Hepatocyte (in vitro differentiated cells): ENCODE results near the gene ATP6V1B1. TPM values are rescaled to one million over a fixed set of nuclear protein-coding genes. Genes with fewer than 3 reads are reported as not detected.

Source experiments
- DNase-seq: peaks from one replicate; pipeline ENCODE4 v3.0.0-alpha.2; 2016; ENCODE audit warnings: low spot score
- H2AFZ ChIP-seq: fragments of 200-600 bp; sonication (generic); 2 replicates; pipeline ENCODE4 v1.6.0; 2016; ENCODE audit warnings: antibody characterized with exemption, mild to moderate bottlenecking
- H3K27ac ChIP-seq: fragments of 200-600 bp; sonication (generic); 2 replicates; pipeline ENCODE4 v1.5.1; 2016; ENCODE audit warnings: mild to moderate bottlenecking
- H3K27me3 ChIP-seq: fragments of 200-600 bp; sonication (generic); 2 replicates; pipeline ENCODE4 v1.6.1; 2016
- H3K36me3 ChIP-seq: fragments of 200-600 bp; sonication (generic); replicated peaks from 2 replicates; pipeline ENCODE4 v1.5.1; 2016; ENCODE audit warnings: low read depth; ENCODE audit not compliant: insufficient read depth
- H3K4me1 ChIP-seq: fragments of 200-600 bp; sonication (generic); 2 replicates; pipeline ENCODE4 v1.5.1; 2016; ENCODE audit warnings: mild to moderate bottlenecking, moderate library complexity; ENCODE audit not compliant: insufficient read depth
- H3K4me2 ChIP-seq: fragments of 200-600 bp; sonication (generic); 2 replicates; pipeline ENCODE4 v1.6.0; 2016
- H3K4me3 ChIP-seq: fragments of 200-600 bp; sonication (generic); 2 replicates; pipeline ENCODE4 v1.5.1; 2016; ENCODE audit warnings: mild to moderate bottlenecking
- H3K79me2 ChIP-seq: fragments of 200-600 bp; sonication (generic); 2 replicates; pipeline ENCODE4 v1.6.0; 2017; ENCODE audit warnings: mild to moderate bottlenecking
- H3K9me2 ChIP-seq: fragments of 200-600 bp; sonication (generic); replicated peaks from 2 replicates; pipeline ENCODE4 v1.6.0; 2017; ENCODE audit warnings: mild to moderate bottlenecking; ENCODE audit not compliant: insufficient read depth
- H3K9me3 ChIP-seq: fragments of 200-600 bp; sonication (generic); 2 replicates; pipeline ENCODE4 v1.5.1; 2016; ENCODE audit warnings: low read depth, mild to moderate bottlenecking
- H4K20me1 ChIP-seq: fragments of 200-600 bp; sonication (generic); 2 replicates; pipeline ENCODE4 v1.6.0; 2016; ENCODE audit warnings: mild to moderate bottlenecking; ENCODE audit not compliant: insufficient read depth, poor library complexity, severe bottlenecking
- CTCF ChIP-seq: fragments of 200-600 bp; sonication (generic); IDR thresholded peaks from 2 replicates; pipeline ENCODE4 v1.5.1; 2016; ENCODE audit warnings: antibody characterized with exemption, mild to moderate bottlenecking; ENCODE audit not compliant: poor library complexity
- EZH2 ChIP-seq: fragments of 200-600 bp; sonication (generic); IDR thresholded peaks from 2 replicates; pipeline ENCODE4 v1.6.1; 2016; ENCODE audit warnings: antibody characterized with exemption, mild to moderate bottlenecking, borderline replicate concordance
- EZH2phosphoT487 ChIP-seq: fragments of 200-600 bp; sonication (generic); IDR thresholded peaks from one replicate; pipeline ENCODE4 v1.6.1; 2018; ENCODE audit warnings: antibody characterized with exemption, mild to moderate bottlenecking, low read depth, moderate library complexity; ENCODE audit not compliant: unreplicated experiment, severe bottlenecking
- WGBS: methylation state at CpG from one replicate; pipeline ENCODE4 v1.1.6; 2016; ENCODE audit warnings: low lambda C conversion rate; ENCODE audit errors: missing lambda C conversion rate; 5-methylcytosine and 5-hydroxymethylcytosine counted together
- polyA plus RNA-seq: library from polyadenylated mRNA; unstranded; fragments of >200 nt; fragmentation: Nextera tagmentation; extraction: Ambion mirVana; gene quantifications from 2 replicates; pipeline ENCODE4 v1.2.1, GENCODE V29; 2016
- total RNA-seq: library from RNA; depleted of rRNA; stranded (reverse); fragments of >200 nt; gene quantifications from 2 replicates; pipeline ENCODE4 v1.2.3, GENCODE V29; 2014

The ATP6V1B1 gene
- total and polyA plus RNA-seq, 2 experiments from 2014 or later: 1.7 to 2.9 TPM

GRCh38 chr2:70902067-70902442, 33.6 kb upstream of the ATP6V1B1 start:
- no peak overlapping the region for H2AFZ ChIP-seq
- H3K9me2 ChIP-seq: no peaks in the 10 kb centered on the region
- no peak for TF ChIP-seq EZH2phosphoT487
- no peak for TF ChIP-seq CTCF
- TF ChIP-seq EZH2: no peak
- no peak overlapping the region for H3K4me3 ChIP-seq
- DNase-seq: no peak
- H3K79me2 ChIP-seq: no peaks in the 10 kb centered on the region
- peaks cover 14% of the 10 kb centered on the region for H3K4me1 ChIP-seq
- H4K20me1 ChIP-seq: no peaks in the 10 kb centered on the region
- WGBS: 26% methylated on average over 5 of the region's 5 CpGs
- no peak overlapping the region for H3K27ac ChIP-seq
- no peaks in the 10 kb centered on the region for H3K9me3 ChIP-seq
- H3K4me2 ChIP-seq: peak overlapping the region; percentile 94
- H3K27me3 ChIP-seq: peaks cover 98% of the 10 kb centered on the region
- H3K36me3 ChIP-seq: no peaks in the 10 kb centered on the region

DNA sequence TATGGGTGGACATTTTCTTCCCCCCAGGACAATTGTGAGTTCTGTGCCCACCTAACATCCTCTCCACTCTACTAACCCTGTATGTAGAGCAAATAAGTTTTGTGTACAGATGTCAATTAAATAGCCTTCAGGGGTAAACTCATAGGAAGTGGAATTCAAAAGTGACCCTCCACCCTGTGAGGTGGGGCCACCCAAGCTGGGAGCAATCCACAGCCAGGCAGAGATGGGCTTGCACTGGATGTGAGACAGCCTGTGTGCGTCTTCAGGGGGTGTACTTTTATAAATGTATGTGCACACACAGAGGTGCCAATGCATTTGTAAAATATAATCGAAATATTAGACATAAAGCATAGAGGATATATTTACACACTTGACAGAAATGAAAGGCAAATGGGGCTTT, 33.1 kb upstream of the ATP6V1B1 start:
- Histone ChIP-seq H2AFZ (no peak overlapping the region), H3K79me2 (no peaks in the 10 kb centered on the region), H4K20me1 (no peaks in the 10 kb centered on the region), H3K4me2 (no peak overlapping the region), H3K36me3 (no peaks in the 10 kb centered on the region), H3K9me2 (no peaks in the 10 kb centered on the region), H3K27ac (no peak overlapping the region), H3K27me3 (peaks cover 98% of the 10 kb centered on the region), H3K9me3 (no peaks in the 10 kb centered on the region), H3K4me1 (peaks cover 18% of the 10 kb centered on the region), H3K4me3 (no peak overlapping the region)
- TF ChIP-seq CTCF: no peak
- TF ChIP-seq EZH2: no peak
- TF ChIP-seq EZH2phosphoT487: no peak
- no peak for DNase-seq
- 84% methylated on average over 2 of the region's 2 CpGs for WGBS

DNA sequence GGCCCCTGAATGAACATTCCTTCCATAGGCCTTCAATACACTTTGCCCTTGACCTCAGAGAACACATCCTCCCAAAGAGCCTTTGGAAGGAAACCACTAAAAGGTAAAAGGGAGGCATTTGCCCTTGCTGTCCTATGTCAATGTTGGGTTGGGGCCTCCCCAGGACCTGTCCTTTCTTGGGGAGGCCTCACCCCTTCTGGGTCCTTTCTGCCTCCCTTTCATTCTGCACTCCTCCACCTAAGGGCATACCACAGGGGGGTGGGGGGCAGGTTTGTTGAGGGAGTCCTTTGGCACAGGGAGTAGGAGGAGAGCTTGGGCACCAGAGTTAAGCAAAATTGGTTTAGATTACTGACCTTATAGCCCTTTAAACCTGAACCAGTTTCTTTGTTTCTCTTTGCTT, 32.5 kb upstream of the ATP6V1B1 start:
- H4K20me1 ChIP-seq: no peaks in the 10 kb centered on the region
- H3K4me3 ChIP-seq: no peak overlapping the region
- H3K27ac ChIP-seq: no peak overlapping the region
- H2AFZ ChIP-seq: no peak overlapping the region
- H3K4me2 ChIP-seq: no peak overlapping the region
- H3K79me2 ChIP-seq: no peaks in the 10 kb centered on the region
- no peak for DNase-seq
- TF ChIP-seq CTCF (no peak), EZH2phosphoT487 (no peak), EZH2 (no peak)
- no peaks in the 10 kb centered on the region for H3K36me3 ChIP-seq
- peaks cover 98% of the 10 kb centered on the region for H3K27me3 ChIP-seq
- H3K9me2 ChIP-seq: no peaks in the 10 kb centered on the region
- no peaks in the 10 kb centered on the region for H3K9me3 ChIP-seq
- peaks cover 18% of the 10 kb centered on the region for H3K4me1 ChIP-seq
